DMS153 (cell line): ENCODE data around the gene SLC25A22.

ENCODE experiments used
- DNase-seq: peaks from one replicate; lab custom pipeline; 2025; lab: John Stamatoyannopoulos, UW

The SLC25A22 gene

DNA sequence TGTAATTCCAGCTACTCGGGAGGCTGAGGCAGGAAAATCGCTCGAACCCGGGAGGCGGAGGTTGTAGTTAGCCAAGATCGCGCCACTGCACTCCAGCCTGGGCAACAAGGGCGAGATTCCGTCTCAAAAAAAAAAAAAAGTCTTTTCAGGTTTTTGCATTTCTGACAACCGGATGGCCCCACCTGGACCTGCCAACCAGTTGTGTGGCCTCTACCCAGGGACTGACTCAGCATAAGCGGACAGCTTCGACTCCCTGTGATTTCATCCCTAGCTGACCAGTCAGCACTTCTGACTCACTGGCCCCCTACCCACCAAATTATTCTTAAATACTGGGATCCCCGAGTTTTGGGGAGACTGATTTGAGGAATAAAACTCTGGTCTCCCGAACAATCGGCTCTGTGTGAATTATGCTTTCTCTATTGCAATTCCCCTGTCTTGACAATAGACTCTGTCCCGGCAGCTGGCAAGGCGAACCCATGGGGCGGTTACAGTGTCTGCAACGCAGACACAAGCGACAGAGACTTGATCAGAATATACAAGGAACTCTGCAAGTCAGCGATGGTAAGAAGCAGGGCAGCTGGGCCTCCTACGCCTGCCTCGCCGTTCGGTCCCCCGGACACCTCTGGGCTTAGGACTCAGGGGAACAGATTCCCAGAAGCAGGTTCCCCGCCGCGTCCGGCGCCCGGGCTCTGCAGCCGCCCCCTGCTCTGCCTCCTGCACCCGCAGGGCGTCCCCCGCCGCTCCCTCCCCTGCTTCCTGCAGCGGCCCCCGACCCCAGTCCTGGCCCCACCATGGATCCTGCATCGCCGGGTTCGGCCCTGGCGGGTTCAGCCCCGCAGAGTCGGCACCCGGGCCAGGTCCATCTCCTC lies 51.6 kb downstream of the SLC25A22 start:
- no peak for DNase-seq

DNA sequence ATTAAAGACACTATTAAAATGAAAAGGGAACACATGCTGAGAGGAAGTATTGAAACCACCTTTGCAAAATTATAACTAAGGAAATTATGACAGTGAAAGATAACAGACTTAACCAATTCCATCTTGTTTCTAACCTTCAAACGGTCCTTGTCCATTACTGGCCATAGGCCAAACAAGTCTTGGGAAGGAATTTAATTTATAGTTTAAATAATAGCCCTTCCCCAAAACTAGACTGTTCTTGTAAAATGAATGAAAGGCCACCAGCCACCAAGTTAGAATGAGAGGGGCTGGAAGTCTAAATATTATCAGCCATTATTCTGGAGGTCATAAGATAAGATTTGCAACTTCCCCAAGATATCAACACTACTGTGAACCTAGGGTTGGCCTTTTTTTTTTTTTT lies 52.7 kb downstream of the SLC25A22 start:
- DNase-seq: no peak

DNA sequence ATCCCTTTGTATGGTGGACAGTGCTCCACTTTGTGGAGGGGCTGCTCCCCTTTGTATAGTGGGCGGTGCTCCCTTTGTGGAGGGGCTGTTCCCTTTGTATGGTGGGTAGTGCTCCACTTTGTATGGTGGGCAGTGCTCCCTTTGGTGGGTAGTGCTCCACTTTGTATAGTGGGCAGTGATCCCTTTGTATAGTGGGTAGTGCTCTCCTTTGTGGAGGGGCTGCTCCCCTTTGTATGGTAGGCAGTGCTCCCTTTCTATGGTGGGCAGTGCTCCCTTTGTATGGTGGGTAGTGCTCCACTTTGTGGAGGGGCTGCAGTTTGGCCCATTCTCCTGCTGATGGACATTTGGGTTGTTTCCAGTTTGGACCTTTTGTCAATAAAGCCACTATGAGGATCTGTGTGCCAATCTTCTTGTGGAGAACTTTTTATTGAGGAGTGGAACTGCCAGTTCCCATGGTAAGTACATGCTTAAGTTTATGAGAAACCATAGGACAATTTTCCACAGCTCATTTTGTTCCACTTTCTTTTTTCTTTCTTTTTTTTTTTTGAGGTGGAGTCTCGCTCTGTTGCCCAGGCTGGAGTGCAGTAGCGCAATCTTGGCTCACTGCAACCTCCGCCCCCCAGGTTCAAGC lies 55.4 kb downstream of the SLC25A22 start:
- no peak for DNase-seq

DNA sequence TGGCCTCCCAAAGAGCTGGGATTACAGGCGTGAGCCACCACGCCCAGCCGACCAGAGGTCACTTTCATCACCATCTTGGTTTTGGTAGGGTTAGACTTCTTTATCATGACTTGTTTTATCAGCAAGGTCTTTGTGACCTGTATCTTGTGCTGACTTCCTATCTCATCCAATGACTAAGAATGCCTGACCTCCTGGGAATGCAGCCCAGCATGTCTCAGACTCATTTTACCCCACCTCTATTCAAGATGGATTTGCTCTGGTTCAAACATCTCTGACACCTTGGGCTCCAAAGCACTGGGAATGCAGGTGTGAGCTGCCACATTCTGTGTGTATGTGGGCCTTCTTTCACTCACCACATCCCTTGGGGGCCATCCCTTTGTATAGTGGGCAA lies 55.9 kb downstream of the SLC25A22 start:
- no peak for DNase-seq
